Ureter (tissue), 1 donor: ENCODE results near the gene LINC00305. TPM values are rescaled to one million over a fixed set of nuclear protein-coding genes. Genes with fewer than 3 reads are reported as not detected.

Experiments used
- DNase-seq: peaks from one replicate; pipeline ENCODE4 v3.0.0-alpha.2; 2020; ENCODE audit warnings: low spot score
- total RNA-seq: library from RNA; stranded (reverse); gene quantifications from one replicate; pipeline ENCODE4 v1.2.4, GENCODE V29; 2023
- donor health status: DM: yes; HTN: yes; CAD: no.

LINC00305 gene
- total RNA-seq, 1 donor from 2014 or later = not detected

DNA sequence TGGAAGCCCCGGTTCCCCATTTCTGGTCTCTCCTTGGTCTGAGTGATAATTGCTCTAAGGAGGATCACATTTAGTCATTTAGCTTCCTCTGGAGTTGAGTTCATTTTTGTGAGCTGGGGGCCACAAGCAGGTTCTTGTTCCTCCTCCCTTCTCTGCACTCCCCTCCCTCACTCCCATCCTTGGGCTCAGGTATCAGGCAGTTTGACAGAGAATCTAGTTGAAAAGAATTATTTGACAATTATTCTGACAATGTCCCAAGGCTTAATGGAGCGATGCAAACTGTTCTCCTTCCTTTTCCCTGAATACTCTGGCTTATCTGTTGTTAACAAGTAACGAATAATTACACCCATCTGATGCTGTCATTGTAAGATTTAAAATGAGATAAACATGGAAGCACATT is 117.5 kb downstream of the LINC00305 start:
- no peak for DNase-seq

Other genes with a start within 250 kb of the LINC00305 start
- gene SERPINB10, start 241.1 kb downstream of the LINC00305 start, total RNA-seq = not detected
- gene HMSD, start 199.8 kb downstream of the LINC00305 start, total RNA-seq = not detected
- 22.0 TPM for gene SERPINB8, start 179.0 kb downstream of the LINC00305 start, total RNA-seq